K562 (cell line): ENCODE measurements around the gene RAD50. TPM values are rescaled to one million over a fixed set of nuclear protein-coding genes. Genes with fewer than 3 reads are reported as not detected.
A peak's percentile ranks its signal among the peaks of the same experiment; 100 is the strongest.

Source experiments
- ATF7 ChIP-seq: fragments of 450-650 bp; IDR thresholded peaks from 2 replicates; pipeline ENCODE4 v1.7.1; 2014; ENCODE audit warnings: mild to moderate bottlenecking, moderate library complexity
- HIVEP1 ChIP-seq: fragments of 250-450 bp; sonication (Bioruptor Pico); IDR thresholded peaks from 2 replicates; pipeline ENCODE4 v1.4.0; 2020; ENCODE audit warnings: mild to moderate bottlenecking
- RB1 ChIP-seq: fragments of 450-650 bp; IDR thresholded peaks from 2 replicates; pipeline ENCODE4 v1.6.1; 2017; ENCODE audit warnings: low read depth, mild to moderate bottlenecking
- ZBTB9 ChIP-seq: fragments of 450-650 bp; formaldehyde crosslinking; IDR thresholded peaks from 2 replicates; pipeline ENCODE4 v1.4.0; 2020; ENCODE audit warnings: mild to moderate bottlenecking, moderate library complexity
- polyA plus RNA-seq, 8 experiments: library from polyadenylated mRNA; depleted of rRNA in 4 of 8; stranded (reverse) in 5 of 8; unstranded in 3 of 8; fragments of >200 nt; fragmentation: Nextera tagmentation in 2 of 8; fragmentation: Illumina TruSeq in 1 of 8; extraction: Ambion mirVana in 2 of 8; extraction: Trizol in 1 of 8; gene quantifications; 2 replicates each; pipeline versions ENCODE4 v1.2.1 to v1.2.3, GENCODE V29; 2011 to 2014; ENCODE audit warnings: inconsistent platforms in 1 of 8, missing spikeins in 1 of 8
- total RNA-seq, 7 experiments: library from RNA; depleted of rRNA in 6 of 7; stranded (reverse); fragments of >200 nt in 6 of 7; fragmentation: Illumina TruSeq in 2 of 7; extraction: Trizol in 2 of 7; gene quantifications; 2 replicates each; pipeline versions ENCODE4 v1.2.1 to v1.2.3, GENCODE V29; 2011 to 2021; ENCODE audit warnings: low replicate concordance in 1 of 7
- TF ChIP-seq, protein P1 (sequence below), 2 experiments: fragments of 450-650 bp; formaldehyde crosslinking in 1 of 2; IDR thresholded peaks; 2 replicates each; pipeline versions ENCODE4 v1.4.0 to v1.6.1; 2014 to 2020; ENCODE audit warnings: mild to moderate bottlenecking in 2 of 2, borderline replicate concordance in 1 of 2, low read depth in 1 of 2
- TF ChIP-seq, protein P2 (sequence below): fragments of 250-450 bp; sonication (Bioruptor Pico); IDR thresholded peaks from 2 replicates; pipeline ENCODE4 v1.4.0; 2020; ENCODE audit warnings: mild to moderate bottlenecking, moderate library complexity
- TF ChIP-seq, protein P3 (sequence below): fragments of 450-650 bp; formaldehyde crosslinking; IDR thresholded peaks from 2 replicates; pipeline ENCODE4 v1.4.0; 2022; ENCODE audit warnings: mild to moderate bottlenecking, moderate library complexity
- TF ChIP-seq, protein P4 (sequence below), 3 experiments: IDR thresholded peaks in 2 of 3; conservative IDR thresholded peaks in 1 of 3; 2 replicates each; pipeline ENCODE4 v1.5.1; 2011 to 2012; ENCODE audit warnings: low read length in 3 of 3, mild to moderate bottlenecking in 3 of 3, control low read depth in 2 of 3, improper control_type of control experiment in 1 of 3, inconsistent platforms in 1 of 3, low read depth in 1 of 3, mixed read lengths in 1 of 3, moderate library complexity in 1 of 3; ENCODE audit not compliant: insufficient read depth in 2 of 3

RAD50 gene
- total and polyA plus RNA-seq, 9 of the 15 experiments (the other 6 are each of a cell fraction or from before 2014, with no cell fraction given) = 15.3 to 74.2 (median 44.1) TPM

DNA sequence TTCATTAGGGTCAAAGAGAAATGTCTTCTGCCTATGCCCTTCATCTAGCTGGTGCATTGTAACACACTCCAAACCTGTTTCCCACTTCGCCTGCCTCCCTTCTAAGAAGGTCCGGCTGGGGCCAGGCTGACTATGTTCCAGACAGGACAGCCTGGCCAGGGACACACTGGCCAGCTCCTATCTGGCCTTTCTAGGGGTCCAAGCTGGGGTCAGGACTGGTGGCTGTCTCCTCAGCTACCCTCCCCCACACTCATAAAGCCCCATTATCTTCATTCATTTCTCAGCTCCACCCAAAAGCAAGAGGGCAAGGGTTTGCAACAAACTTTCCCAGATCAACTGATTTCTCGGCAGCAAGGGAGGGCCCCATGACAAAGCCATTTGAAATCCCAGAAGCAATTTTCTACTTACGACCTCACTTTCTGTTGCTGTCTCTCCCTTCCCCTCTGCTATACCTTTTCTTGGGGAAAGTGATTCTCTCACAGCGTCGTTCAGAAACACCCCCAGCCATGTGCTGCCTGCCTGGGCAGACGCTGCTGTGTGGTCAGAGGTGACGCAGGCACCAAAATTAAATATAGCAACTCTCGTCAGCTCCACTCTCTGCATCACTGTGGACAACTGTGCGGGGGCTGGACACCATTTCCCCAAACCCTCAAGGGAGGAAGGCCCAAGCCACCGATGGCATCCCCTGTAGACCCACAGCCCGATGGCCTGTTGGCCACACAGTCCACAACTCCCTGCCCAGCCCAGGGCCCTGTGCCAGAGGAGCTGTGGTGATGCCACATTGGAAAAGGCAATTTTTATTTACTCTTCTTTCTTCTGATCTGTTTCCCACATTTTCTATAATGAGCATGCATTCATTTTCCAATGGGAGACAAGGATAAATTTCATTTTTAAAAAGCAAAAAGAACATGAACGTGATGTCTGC lies 107.3 kb downstream of the RAD50 start (continued):
- TF ChIP-seq, protein P1, sequence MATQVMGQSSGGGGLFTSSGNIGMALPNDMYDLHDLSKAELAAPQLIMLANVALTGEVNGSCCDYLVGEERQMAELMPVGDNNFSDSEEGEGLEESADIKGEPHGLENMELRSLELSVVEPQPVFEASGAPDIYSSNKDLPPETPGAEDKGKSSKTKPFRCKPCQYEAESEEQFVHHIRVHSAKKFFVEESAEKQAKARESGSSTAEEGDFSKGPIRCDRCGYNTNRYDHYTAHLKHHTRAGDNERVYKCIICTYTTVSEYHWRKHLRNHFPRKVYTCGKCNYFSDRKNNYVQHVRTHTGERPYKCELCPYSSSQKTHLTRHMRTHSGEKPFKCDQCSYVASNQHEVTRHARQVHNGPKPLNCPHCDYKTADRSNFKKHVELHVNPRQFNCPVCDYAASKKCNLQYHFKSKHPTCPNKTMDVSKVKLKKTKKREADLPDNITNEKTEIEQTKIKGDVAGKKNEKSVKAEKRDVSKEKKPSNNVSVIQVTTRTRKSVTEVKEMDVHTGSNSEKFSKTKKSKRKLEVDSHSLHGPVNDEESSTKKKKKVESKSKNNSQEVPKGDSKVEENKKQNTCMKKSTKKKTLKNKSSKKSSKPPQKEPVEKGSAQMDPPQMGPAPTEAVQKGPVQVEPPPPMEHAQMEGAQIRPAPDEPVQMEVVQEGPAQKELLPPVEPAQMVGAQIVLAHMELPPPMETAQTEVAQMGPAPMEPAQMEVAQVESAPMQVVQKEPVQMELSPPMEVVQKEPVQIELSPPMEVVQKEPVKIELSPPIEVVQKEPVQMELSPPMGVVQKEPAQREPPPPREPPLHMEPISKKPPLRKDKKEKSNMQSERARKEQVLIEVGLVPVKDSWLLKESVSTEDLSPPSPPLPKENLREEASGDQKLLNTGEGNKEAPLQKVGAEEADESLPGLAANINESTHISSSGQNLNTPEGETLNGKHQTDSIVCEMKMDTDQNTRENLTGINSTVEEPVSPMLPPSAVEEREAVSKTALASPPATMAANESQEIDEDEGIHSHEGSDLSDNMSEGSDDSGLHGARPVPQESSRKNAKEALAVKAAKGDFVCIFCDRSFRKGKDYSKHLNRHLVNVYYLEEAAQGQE (IDR thresholded peaks at IDR 0.05; ENCODE audit: borderline replicate concordance) = peak; percentile 9; the same call in 1 of the 2 replicates
- TF ChIP-seq, protein P1 (CRISPR knock-in tag; IDR thresholded peaks at IDR 0.05; ENCODE audit: low read depth) = no peak
- TF ChIP-seq, protein P2, sequence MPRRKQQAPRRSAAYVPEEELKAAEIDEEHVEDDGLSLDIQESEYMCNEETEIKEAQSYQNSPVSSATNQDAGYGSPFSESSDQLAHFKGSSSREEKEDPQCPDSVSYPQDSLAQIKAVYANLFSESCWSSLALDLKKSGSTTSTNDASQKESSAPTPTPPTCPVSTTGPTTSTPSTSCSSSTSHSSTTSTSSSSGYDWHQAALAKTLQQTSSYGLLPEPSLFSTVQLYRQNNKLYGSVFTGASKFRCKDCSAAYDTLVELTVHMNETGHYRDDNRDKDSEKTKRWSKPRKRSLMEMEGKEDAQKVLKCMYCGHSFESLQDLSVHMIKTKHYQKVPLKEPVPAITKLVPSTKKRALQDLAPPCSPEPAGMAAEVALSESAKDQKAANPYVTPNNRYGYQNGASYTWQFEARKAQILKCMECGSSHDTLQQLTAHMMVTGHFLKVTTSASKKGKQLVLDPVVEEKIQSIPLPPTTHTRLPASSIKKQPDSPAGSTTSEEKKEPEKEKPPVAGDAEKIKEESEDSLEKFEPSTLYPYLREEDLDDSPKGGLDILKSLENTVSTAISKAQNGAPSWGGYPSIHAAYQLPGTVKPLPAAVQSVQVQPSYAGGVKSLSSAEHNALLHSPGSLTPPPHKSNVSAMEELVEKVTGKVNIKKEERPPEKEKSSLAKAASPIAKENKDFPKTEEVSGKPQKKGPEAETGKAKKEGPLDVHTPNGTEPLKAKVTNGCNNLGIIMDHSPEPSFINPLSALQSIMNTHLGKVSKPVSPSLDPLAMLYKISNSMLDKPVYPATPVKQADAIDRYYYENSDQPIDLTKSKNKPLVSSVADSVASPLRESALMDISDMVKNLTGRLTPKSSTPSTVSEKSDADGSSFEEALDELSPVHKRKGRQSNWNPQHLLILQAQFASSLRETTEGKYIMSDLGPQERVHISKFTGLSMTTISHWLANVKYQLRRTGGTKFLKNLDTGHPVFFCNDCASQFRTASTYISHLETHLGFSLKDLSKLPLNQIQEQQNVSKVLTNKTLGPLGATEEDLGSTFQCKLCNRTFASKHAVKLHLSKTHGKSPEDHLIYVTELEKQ (CRISPR knock-in tag) = 0 out of 2 replicates have a peak, but pooled peaks have one; percentile 45
- no peak for TF ChIP-seq HIVEP1
- no peak for TF ChIP-seq ZBTB9 (CRISPR knock-in tag)
- TF ChIP-seq, protein P3, sequence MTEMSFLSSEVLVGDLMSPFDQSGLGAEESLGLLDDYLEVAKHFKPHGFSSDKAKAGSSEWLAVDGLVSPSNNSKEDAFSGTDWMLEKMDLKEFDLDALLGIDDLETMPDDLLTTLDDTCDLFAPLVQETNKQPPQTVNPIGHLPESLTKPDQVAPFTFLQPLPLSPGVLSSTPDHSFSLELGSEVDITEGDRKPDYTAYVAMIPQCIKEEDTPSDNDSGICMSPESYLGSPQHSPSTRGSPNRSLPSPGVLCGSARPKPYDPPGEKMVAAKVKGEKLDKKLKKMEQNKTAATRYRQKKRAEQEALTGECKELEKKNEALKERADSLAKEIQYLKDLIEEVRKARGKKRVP = peak; percentile 42; the same call in 1 of the 2 replicates
- TF ChIP-seq, protein P4, sequence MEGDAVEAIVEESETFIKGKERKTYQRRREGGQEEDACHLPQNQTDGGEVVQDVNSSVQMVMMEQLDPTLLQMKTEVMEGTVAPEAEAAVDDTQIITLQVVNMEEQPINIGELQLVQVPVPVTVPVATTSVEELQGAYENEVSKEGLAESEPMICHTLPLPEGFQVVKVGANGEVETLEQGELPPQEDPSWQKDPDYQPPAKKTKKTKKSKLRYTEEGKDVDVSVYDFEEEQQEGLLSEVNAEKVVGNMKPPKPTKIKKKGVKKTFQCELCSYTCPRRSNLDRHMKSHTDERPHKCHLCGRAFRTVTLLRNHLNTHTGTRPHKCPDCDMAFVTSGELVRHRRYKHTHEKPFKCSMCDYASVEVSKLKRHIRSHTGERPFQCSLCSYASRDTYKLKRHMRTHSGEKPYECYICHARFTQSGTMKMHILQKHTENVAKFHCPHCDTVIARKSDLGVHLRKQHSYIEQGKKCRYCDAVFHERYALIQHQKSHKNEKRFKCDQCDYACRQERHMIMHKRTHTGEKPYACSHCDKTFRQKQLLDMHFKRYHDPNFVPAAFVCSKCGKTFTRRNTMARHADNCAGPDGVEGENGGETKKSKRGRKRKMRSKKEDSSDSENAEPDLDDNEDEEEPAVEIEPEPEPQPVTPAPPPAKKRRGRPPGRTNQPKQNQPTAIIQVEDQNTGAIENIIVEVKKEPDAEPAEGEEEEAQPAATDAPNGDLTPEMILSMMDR (IDR thresholded peaks at IDR 0.05 in 2 of 3, conservative IDR thresholded peaks at IDR 0.05 in 1 of 3; ENCODE audit: insufficient read depth in 2 of 3, low read depth in 1 of 3, low read length in 3 of 3) = no peak
- no peak; the same call in 1 of the 2 replicates for TF ChIP-seq RB1
- TF ChIP-seq ATF7 = peak; percentile 33; the same call in 1 of the 2 replicates
